Neural cell (in vitro differentiated cells): Measurements from ENCODE around the gene MLLT6. TPM values are rescaled to one million over a fixed set of nuclear protein-coding genes. Genes with fewer than 3 reads are reported as not detected.

Source experiments
- H2AFZ ChIP-seq: fragments of 200-600, 300-800 bp; sonication (generic), shearing (Covaris generic); 2 replicates; pipeline ENCODE4 v1.6.0; 2014; ENCODE audit warnings: low read depth, mild to moderate bottlenecking, antibody characterized with exemption, low read length, moderate library complexity
- H3F3A ChIP-seq: fragments of 200-600 bp; shearing (Covaris generic); 2 replicates; pipeline ENCODE4 v1.6.1; 2016; ENCODE audit warnings: mild to moderate bottlenecking, moderate library complexity, mixed read lengths, antibody characterized with exemption, low read length; ENCODE audit not compliant: insufficient read depth, poor library complexity, severe bottlenecking
- H3K27ac ChIP-seq: fragments of 200-600, 300-800 bp; sonication (generic), shearing (Covaris generic); 2 replicates; pipeline ENCODE4 v1.5.1; 2014; ENCODE audit warnings: mild to moderate bottlenecking, low read length, moderate library complexity
- H3K27me3 ChIP-seq: fragments of 300-800, 200-600 bp; sonication (generic), shearing (Covaris generic); 2 replicates; pipeline ENCODE4 v1.6.0; 2014; ENCODE audit warnings: mild to moderate bottlenecking, low read depth, low read length, moderate library complexity; ENCODE audit not compliant: insufficient read depth
- H3K36me3 ChIP-seq: fragments of 300-800, 200-600 bp; sonication (generic), shearing (Covaris generic); 2 replicates; pipeline ENCODE4 v1.5.1; 2014; ENCODE audit warnings: mild to moderate bottlenecking, antibody characterized with exemption, low read length, moderate library complexity; ENCODE audit not compliant: insufficient read depth
- H3K4me2 ChIP-seq: fragments of 300-800, 200-600 bp; sonication (generic), shearing (Covaris generic); 2 replicates; pipeline ENCODE4 v1.6.0; 2014; ENCODE audit warnings: mild to moderate bottlenecking, low read length
- H3K4me3 ChIP-seq: fragments of 300-800, 200-600 bp; sonication (generic), shearing (Covaris generic); 2 replicates; pipeline ENCODE4 v1.5.1; 2014; ENCODE audit warnings: mild to moderate bottlenecking, low read length, moderate library complexity
- H3K79me2 ChIP-seq: fragments of 200-600 bp; shearing (Covaris generic); replicated peaks from 2 replicates; pipeline ENCODE4 v1.6.0; 2014; ENCODE audit warnings: mild to moderate bottlenecking, low read length, moderate library complexity; ENCODE audit not compliant: insufficient read depth
- H3K9ac ChIP-seq: fragments of 300-800, 200-600 bp; sonication (generic), shearing (Covaris generic); 2 replicates; pipeline ENCODE4 v1.6.1; 2016; ENCODE audit warnings: mild to moderate bottlenecking, low read length, mixed read lengths
- H3K9me2 ChIP-seq: fragments of 200-600 bp; shearing (Covaris generic); 2 replicates; pipeline ENCODE4 v1.6.1; 2016; ENCODE audit warnings: mild to moderate bottlenecking, low read length, mixed read lengths; ENCODE audit not compliant: insufficient read depth
- H3K9me3 ChIP-seq: fragments of 200-600, 300-800 bp; sonication (generic), shearing (Covaris generic); 2 replicates; pipeline ENCODE4 v1.6.1; 2016; ENCODE audit warnings: mild to moderate bottlenecking, mixed run types, low read length, moderate library complexity, mixed read lengths
- H4K20me1 ChIP-seq: fragments of 200-600 bp; shearing (Covaris generic); 2 replicates; pipeline ENCODE4 v1.6.1; 2016; ENCODE audit warnings: mild to moderate bottlenecking, mixed run types; ENCODE audit not compliant: insufficient read depth
- EP300 ChIP-seq: fragments of 450-650 bp; conservative IDR thresholded peaks from 2 replicates; pipeline ENCODE4 v1.6.1; 2014; ENCODE audit warnings: antibody characterized with exemption, mild to moderate bottlenecking, moderate library complexity; ENCODE audit not compliant: poor library complexity, severe bottlenecking
- EZH2 ChIP-seq: fragments of 200-600, 300-800 bp; shearing (Covaris generic), sonication (generic); IDR thresholded peaks from 2 replicates; pipeline ENCODE4 v1.6.1; 2014; ENCODE audit warnings: antibody characterized with exemption, low read length, borderline replicate concordance, mild to moderate bottlenecking; ENCODE audit not compliant: insufficient read depth, poor library complexity, severe bottlenecking
- MXI1 ChIP-seq: fragments of 450-650 bp; conservative IDR thresholded peaks from 2 replicates; pipeline ENCODE4 v1.6.1; 2014; ENCODE audit warnings: antibody characterized with exemption, mild to moderate bottlenecking; ENCODE audit not compliant: poor library complexity, severe bottlenecking
- POLR2AphosphoS5 ChIP-seq: IDR thresholded peaks from 2 replicates; pipeline ENCODE4 v1.6.1; 2012
- RAD21 ChIP-seq: fragments of 450-650 bp; conservative IDR thresholded peaks from 2 replicates; pipeline ENCODE4 v1.6.1; 2014; ENCODE audit warnings: antibody characterized with exemption, mild to moderate bottlenecking, moderate library complexity
- SMC3 ChIP-seq: fragments of 450-650 bp; conservative IDR thresholded peaks from 2 replicates; pipeline ENCODE4 v1.6.1; 2014; ENCODE audit warnings: antibody characterized with exemption, mild to moderate bottlenecking, moderate library complexity; ENCODE audit not compliant: poor library complexity
- TAF1 ChIP-seq: IDR thresholded peaks from 2 replicates; pipeline ENCODE4 v1.6.1; 2012; ENCODE audit warnings: low read depth
- polyA plus RNA-seq: library from polyadenylated mRNA; depleted of rRNA; stranded (reverse); fragments of >200 nt; gene quantifications from 2 replicates; pipeline ENCODE4 v1.2.3, GENCODE V29; 2014
- TF ChIP-seq, protein P1 (sequence below): IDR thresholded peaks from 2 replicates; pipeline ENCODE4 v1.6.1; 2012; ENCODE audit warnings: borderline replicate concordance
- TF ChIP-seq, protein P2 (sequence below): fragments of 450-650 bp; IDR thresholded peaks from 2 replicates; pipeline ENCODE4 v1.5.1; 2014; ENCODE audit warnings: antibody characterized with exemption, mild to moderate bottlenecking, moderate library complexity; ENCODE audit not compliant: poor library complexity, severe bottlenecking

MLLT6 gene
- polyA plus RNA-seq, 1 donor from 2014 or later = 19.7 TPM

DNA sequence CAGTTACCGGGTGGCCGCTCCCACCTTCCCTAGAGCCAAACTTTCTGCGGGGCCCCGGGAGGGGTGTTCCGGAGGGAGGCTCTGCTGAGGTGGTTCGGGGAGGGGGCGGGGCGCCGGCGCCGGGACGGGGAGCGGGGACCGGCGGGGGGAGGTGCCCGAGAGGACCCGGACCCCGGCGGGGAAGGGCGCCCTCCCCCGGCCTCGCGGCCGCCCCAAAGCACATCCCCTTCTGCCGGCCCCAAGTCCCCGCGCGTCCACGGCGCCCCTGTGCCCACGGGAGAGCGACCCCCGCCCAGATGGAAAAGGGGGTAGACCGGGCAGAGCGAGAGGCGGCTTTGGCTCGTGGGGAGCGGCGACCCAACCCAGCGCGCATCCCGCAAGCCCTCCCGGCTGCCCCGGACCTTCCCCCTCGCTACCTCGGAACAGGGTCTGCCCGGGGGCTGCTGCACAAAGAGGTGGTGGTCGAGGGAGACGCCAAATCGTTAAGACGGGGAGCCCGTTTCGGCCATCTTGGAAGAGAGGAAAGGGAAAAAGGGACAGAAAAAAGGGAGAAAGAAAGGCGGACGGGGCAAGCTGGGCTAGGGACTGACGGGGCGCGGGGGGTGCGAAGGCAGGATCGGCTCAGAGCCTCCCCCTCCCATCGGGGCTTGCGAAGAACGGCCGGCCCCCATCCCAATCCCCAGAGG is 42.5 kb downstream of the MLLT6 start:
- Histone ChIP-seq H4K20me1 (no peaks in the 10 kb centered on the region), H3F3A (no peaks in the 10 kb centered on the region), H3K27ac (peak overlapping the region; percentile 94), H3K9me3 (no peaks in the 10 kb centered on the region), H2AFZ (peak overlapping the region; percentile 62), H3K9ac (peak overlapping the region; percentile 100), H3K9me2 (no peaks in the 10 kb centered on the region), H3K4me3 (peak overlapping the region; percentile 94), H3K79me2 (peaks cover 60% of the 10 kb centered on the region), H3K36me3 (no peaks in the 10 kb centered on the region), H3K4me2 (no peak overlapping the region), H3K27me3 (no peaks in the 10 kb centered on the region)
- TF ChIP-seq POLR2AphosphoS5 (peak; percentile 21), EP300 (no peak), RAD21 (no peak), EZH2 (no peak), SMC3 (no peak), TAF1 (no peak), MXI1 (peak; percentile 26)
- TF ChIP-seq, protein P1, sequence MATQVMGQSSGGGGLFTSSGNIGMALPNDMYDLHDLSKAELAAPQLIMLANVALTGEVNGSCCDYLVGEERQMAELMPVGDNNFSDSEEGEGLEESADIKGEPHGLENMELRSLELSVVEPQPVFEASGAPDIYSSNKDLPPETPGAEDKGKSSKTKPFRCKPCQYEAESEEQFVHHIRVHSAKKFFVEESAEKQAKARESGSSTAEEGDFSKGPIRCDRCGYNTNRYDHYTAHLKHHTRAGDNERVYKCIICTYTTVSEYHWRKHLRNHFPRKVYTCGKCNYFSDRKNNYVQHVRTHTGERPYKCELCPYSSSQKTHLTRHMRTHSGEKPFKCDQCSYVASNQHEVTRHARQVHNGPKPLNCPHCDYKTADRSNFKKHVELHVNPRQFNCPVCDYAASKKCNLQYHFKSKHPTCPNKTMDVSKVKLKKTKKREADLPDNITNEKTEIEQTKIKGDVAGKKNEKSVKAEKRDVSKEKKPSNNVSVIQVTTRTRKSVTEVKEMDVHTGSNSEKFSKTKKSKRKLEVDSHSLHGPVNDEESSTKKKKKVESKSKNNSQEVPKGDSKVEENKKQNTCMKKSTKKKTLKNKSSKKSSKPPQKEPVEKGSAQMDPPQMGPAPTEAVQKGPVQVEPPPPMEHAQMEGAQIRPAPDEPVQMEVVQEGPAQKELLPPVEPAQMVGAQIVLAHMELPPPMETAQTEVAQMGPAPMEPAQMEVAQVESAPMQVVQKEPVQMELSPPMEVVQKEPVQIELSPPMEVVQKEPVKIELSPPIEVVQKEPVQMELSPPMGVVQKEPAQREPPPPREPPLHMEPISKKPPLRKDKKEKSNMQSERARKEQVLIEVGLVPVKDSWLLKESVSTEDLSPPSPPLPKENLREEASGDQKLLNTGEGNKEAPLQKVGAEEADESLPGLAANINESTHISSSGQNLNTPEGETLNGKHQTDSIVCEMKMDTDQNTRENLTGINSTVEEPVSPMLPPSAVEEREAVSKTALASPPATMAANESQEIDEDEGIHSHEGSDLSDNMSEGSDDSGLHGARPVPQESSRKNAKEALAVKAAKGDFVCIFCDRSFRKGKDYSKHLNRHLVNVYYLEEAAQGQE = peak; percentile 76
- TF ChIP-seq, protein P2, sequence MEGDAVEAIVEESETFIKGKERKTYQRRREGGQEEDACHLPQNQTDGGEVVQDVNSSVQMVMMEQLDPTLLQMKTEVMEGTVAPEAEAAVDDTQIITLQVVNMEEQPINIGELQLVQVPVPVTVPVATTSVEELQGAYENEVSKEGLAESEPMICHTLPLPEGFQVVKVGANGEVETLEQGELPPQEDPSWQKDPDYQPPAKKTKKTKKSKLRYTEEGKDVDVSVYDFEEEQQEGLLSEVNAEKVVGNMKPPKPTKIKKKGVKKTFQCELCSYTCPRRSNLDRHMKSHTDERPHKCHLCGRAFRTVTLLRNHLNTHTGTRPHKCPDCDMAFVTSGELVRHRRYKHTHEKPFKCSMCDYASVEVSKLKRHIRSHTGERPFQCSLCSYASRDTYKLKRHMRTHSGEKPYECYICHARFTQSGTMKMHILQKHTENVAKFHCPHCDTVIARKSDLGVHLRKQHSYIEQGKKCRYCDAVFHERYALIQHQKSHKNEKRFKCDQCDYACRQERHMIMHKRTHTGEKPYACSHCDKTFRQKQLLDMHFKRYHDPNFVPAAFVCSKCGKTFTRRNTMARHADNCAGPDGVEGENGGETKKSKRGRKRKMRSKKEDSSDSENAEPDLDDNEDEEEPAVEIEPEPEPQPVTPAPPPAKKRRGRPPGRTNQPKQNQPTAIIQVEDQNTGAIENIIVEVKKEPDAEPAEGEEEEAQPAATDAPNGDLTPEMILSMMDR = peak; percentile 39

DNA sequence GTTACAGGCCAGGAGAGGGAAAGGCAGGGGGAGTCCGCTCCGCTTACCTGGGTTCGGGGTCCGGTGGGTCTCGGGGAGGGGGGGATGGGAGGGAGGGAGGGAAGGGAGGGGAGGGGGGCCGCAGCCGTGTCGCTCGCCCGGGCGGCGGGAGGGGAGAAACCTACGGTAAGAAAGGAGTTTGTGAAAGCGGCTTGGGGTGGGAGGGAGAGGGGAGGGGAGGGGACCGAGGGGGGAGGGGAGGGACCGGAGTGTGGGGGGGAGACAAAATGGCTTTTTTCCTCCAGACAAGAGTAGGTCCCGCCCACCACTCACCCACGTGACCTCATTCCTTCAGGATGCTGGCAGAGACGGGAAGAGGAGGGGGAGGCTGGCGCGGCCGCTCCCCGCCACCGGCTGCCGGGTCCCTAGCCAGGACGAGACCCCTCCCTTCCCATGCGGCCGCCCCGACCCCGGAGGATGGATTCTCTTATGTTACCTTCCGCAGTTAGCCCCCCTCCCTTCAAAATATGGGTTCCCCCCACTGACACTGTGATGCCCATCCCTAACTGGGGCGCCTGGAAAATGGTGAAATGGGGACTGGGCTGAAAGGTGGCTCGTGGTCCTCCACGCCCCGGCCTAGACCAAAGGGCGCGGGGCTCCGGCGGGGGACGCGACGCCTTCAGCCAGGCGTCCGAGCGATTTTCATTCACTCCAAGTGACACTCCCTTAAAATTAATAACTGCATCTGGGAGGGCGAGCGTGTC is 43.2 kb downstream of the MLLT6 start, which contains the start of gene PCGF2:
Gene PCGF2 (minus strand): TSS at position 188 of the 743 bp plus-strand sequence. CDS start 7,934 bp downstream, outside the sequence.
- no peaks in the 10 kb centered on the region for H3K27me3 ChIP-seq
- H3K27ac ChIP-seq = peak within 1 kb of the TSS; percentile 94
- H3K4me2 ChIP-seq = peak within 1 kb of the TSS; percentile 79
- H3K9me3 ChIP-seq = no peaks in the 10 kb centered on the region
- peak; percentile 45 for TF ChIP-seq MXI1
- TF ChIP-seq, protein P1 = no peak
- TF ChIP-seq TAF1 = peak; percentile 54
- TF ChIP-seq EP300 = no peak
- peak; percentile 93 for TF ChIP-seq POLR2AphosphoS5
- no peaks in the 10 kb centered on the region for H3F3A ChIP-seq
- peaks cover 56% of the 10 kb centered on the region for H3K79me2 ChIP-seq
- peak within 1 kb of the TSS; percentile 62 for H2AFZ ChIP-seq
- peak within 1 kb of the TSS; percentile 100 for H3K9ac ChIP-seq
- H4K20me1 ChIP-seq = no peaks in the 10 kb centered on the region
- no peaks in the 10 kb centered on the region for H3K36me3 ChIP-seq
- H3K4me3 ChIP-seq = peak within 1 kb of the TSS; percentile 94
- no peaks in the 10 kb centered on the region for H3K9me2 ChIP-seq
